Suprapubic skin (tissue), 4 donors: ENCODE results near the gene ANO4. TPM values are rescaled to one million over a fixed set of nuclear protein-coding genes. Genes with fewer than 3 reads are reported as not detected.

ENCODE experiments used
- DNase-seq, 2 donors: peaks; one replicate each; pipeline ENCODE4 v3.0.0-alpha.2; 2019; ENCODE audit warnings: low spot score in 2 of 2
- H3K27ac ChIP-seq: fragments of 200-600 bp; sonication (generic); one replicate; pipeline ENCODE4 v1.5.1; 2019
- H3K27me3 ChIP-seq: fragments of 200-600 bp; sonication (generic); one replicate; pipeline ENCODE4 v1.5.1; 2019
- H3K36me3 ChIP-seq: fragments of 200-600 bp; sonication (generic); one replicate; pipeline ENCODE4 v1.5.1; 2019
- H3K4me1 ChIP-seq: fragments of 200-600 bp; sonication (generic); one replicate; pipeline ENCODE4 v1.5.1; 2019
- H3K4me3 ChIP-seq: fragments of 200-600 bp; sonication (generic); one replicate; pipeline ENCODE4 v1.5.1; 2019; ENCODE audit warnings: mild to moderate bottlenecking
- H3K9me3 ChIP-seq: fragments of 200-600 bp; sonication (generic); one replicate; pipeline ENCODE4 v1.5.1; 2019
- EP300 ChIP-seq: sonication (generic); formaldehyde crosslinking; IDR thresholded peaks from one replicate; pipeline ENCODE4 v1.6.1; 2017; ENCODE audit warnings: antibody characterized with exemption
- POLR2A ChIP-seq, 2 donors: fragments of 450-650 bp; IDR thresholded peaks; one replicate each; pipeline ENCODE4 v1.6.1; 2017; ENCODE audit warnings: antibody characterized with exemption in 2 of 2, mild to moderate bottlenecking in 2 of 2, moderate library complexity in 2 of 2
- POLR2AphosphoS5 ChIP-seq, 3 donors: sonication (generic); formaldehyde crosslinking; IDR thresholded peaks; one replicate each; pipeline ENCODE4 v1.6.1; 2017; ENCODE audit warnings: antibody characterized with exemption in 3 of 3
- WGBS: methylation state at CpG from one replicate; pipeline ENCODE4 v1.1.5; 2018; 5-methylcytosine and 5-hydroxymethylcytosine counted together
- total RNA-seq, 4 donors: library from RNA; depleted of rRNA; stranded (reverse); fragments of >200 nt; gene quantifications; one replicate each; pipeline ENCODE4 v1.1.0, GENCODE V29; 2016
- TF ChIP-seq, protein P1 (sequence below), 2 donors: fragments of 200-600 bp in 1 of 2; fragments of 450-650 bp in 1 of 2; sonication (generic) in 1 of 2; IDR thresholded peaks; one replicate each; pipeline ENCODE4 v1.5.1; 2016 to 2019; ENCODE audit warnings: antibody characterized with exemption in 2 of 2, mild to moderate bottlenecking in 1 of 2, moderate library complexity in 1 of 2

ANO4 gene
- total RNA-seq, 4 donors from 2014 or later, result 0.30 to 1.2 TPM; not detected in 2

DNA sequence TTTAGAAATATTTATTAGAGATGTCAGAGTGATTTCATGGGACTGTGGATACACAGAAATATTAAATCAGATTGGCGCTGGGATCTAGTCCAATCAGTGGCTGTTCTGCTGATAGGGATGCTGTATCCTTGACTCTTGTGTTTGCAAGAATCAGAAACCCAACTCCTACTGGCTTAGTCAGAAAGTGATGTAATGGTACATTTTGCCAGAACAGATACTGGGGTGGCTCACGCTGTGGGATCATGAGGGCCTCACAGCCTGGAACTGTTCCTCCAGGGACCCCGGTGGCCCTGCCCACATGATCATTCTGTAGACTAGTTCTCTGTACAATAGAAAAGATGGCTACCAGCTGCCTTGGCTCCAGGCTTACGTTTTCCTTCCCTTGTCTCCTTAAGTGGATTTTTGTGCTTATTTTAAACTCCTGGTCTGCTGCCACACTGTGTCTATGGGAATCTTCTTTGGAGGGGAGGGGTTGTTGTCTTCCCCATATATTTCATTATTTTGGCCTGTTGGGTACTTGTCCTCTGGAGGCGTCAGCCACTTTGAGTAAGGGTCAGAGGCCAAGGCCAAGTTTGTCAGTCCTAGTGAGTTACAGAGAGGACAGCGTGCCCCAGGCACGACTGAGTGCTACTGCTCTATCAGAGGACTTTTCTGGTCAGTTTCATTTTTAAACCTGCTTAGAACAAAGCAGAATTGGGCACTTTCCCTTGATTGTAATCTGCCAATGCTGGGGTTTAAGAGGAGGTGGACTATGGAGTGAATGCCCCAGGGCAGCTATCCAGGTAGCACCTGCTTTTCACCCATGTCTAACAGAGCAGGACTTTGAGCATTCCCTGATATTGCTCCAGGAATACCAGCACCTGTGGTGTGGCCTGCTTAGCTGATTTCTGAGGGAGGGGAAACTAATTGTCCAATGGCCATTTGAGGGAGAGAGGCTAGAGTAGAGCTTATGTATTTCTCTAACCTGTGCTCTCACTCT is 251.2 kb downstream of the ANO4 start:
- DNase-seq, result no peak
- Histone ChIP-seq H3K4me3 (no peak overlapping the region), H3K36me3 (no peaks in the 10 kb centered on the region), H3K9me3 (no peaks in the 10 kb centered on the region), H3K27ac (no peak overlapping the region), H3K27me3 (no peaks in the 10 kb centered on the region), H3K4me1 (no peaks in the 10 kb centered on the region)
- TF ChIP-seq POLR2A (IDR thresholded peaks at IDR 0.05), result no peak
- 88% methylated on average over 7 of the region's 7 CpGs for WGBS

DNA sequence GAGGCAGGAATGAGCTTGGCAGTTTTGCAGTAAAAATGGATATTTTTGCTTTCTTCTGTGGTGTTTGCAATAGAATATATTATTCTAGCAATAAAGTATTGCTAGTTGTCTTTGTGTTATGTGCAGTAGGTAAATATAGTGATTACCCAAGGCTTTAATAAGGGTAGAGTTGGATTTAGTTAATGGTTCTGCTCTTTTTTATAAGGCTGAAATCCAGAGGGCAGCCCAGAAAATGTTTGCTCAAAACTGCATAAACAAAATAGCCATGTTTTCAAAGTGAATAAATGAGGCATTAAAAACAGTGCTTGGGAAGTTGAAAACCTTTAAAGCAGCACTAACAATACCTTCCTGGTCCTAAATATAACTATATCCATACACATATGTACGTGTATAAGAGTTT is 253.1 kb downstream of the ANO4 start:
- Histone ChIP-seq H3K36me3 (no peaks in the 10 kb centered on the region), H3K27ac (no peak overlapping the region), H3K9me3 (no peaks in the 10 kb centered on the region), H3K4me3 (no peak overlapping the region), H3K4me1 (no peaks in the 10 kb centered on the region), H3K27me3 (no peaks in the 10 kb centered on the region)
- TF ChIP-seq, protein P1, sequence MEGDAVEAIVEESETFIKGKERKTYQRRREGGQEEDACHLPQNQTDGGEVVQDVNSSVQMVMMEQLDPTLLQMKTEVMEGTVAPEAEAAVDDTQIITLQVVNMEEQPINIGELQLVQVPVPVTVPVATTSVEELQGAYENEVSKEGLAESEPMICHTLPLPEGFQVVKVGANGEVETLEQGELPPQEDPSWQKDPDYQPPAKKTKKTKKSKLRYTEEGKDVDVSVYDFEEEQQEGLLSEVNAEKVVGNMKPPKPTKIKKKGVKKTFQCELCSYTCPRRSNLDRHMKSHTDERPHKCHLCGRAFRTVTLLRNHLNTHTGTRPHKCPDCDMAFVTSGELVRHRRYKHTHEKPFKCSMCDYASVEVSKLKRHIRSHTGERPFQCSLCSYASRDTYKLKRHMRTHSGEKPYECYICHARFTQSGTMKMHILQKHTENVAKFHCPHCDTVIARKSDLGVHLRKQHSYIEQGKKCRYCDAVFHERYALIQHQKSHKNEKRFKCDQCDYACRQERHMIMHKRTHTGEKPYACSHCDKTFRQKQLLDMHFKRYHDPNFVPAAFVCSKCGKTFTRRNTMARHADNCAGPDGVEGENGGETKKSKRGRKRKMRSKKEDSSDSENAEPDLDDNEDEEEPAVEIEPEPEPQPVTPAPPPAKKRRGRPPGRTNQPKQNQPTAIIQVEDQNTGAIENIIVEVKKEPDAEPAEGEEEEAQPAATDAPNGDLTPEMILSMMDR (IDR thresholded peaks at IDR 0.05), result no peak
- DNase-seq, result no peak
- 84% methylated on average over 1 of the region's 1 CpG for WGBS

GRCh38 chr12:101050631-101051030 is 256.1 kb downstream of the ANO4 start:
- no peaks in the 10 kb centered on the region for H3K9me3 ChIP-seq
- no peak overlapping the region for H3K4me3 ChIP-seq
- no peaks in the 10 kb centered on the region for H3K27me3 ChIP-seq
- no peak overlapping the region for H3K27ac ChIP-seq
- no peak for DNase-seq
- TF ChIP-seq POLR2AphosphoS5 (IDR thresholded peaks at IDR 0.05) (no peak), POLR2A (IDR thresholded peaks at IDR 0.05) (no peak), EP300 (no peak)
- TF ChIP-seq, protein P1 (IDR thresholded peaks at IDR 0.05), result no peak
- 0% methylated on average over 1 of the region's 1 CpG for WGBS
- no peaks in the 10 kb centered on the region for H3K4me1 ChIP-seq
- H3K36me3 ChIP-seq, result no peaks in the 10 kb centered on the region

DNA sequence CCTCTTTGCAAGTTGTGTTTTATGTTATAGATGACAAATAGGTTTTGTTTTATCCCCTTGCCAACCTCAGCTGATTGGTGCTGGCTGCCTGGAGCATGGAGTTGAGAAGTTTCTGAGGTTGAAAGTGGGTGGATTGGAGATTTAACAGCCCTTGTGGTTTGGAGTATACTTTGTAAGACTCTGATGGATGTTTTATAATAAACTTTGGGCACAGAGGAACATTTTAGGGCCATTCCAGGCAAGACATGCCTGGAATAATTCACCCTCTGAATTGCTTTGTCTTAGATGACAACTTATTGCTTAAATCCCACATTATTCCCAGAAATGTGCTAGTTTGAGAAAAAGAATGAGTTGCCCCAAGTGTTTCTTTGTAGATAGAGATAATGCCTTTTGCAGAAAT is 256.6 kb downstream of the ANO4 start:
- Histone ChIP-seq H3K4me3 (no peak overlapping the region), H3K27me3 (no peaks in the 10 kb centered on the region), H3K36me3 (no peaks in the 10 kb centered on the region), H3K9me3 (no peaks in the 10 kb centered on the region), H3K4me1 (no peaks in the 10 kb centered on the region), H3K27ac (no peak overlapping the region)
- TF ChIP-seq, protein P1 (IDR thresholded peaks at IDR 0.05), result no peak
- TF ChIP-seq POLR2A (IDR thresholded peaks at IDR 0.05), result no peak
- TF ChIP-seq POLR2AphosphoS5 (IDR thresholded peaks at IDR 0.05), result no peak
- no peak for TF ChIP-seq EP300
- DNase-seq, result no peak

- no peak for DNase-seq
- TF ChIP-seq EP300, result no peak
- TF ChIP-seq, protein P1 (IDR thresholded peaks at IDR 0.05), result no peak
- no peak for TF ChIP-seq POLR2AphosphoS5 (IDR thresholded peaks at IDR 0.05)
- no peak for TF ChIP-seq POLR2A (IDR thresholded peaks at IDR 0.05)
- H3K4me3 ChIP-seq, result no peak overlapping the region
- no peaks in the 10 kb centered on the region for H3K4me1 ChIP-seq
- no peak overlapping the region for H3K27ac ChIP-seq
- no peaks in the 10 kb centered on the region for H3K27me3 ChIP-seq
- H3K36me3 ChIP-seq, result no peaks in the 10 kb centered on the region
- WGBS, result 26% methylated on average over 8 of the region's 8 CpGs
- no peaks in the 10 kb centered on the region for H3K9me3 ChIP-seq
Measured at GRCh38 chr12:101051901-101052550, 257.4 kb downstream of the ANO4 start.
